Prostate gland (tissue), 2 donors: ENCODE data around the gene GABBR2. TPM values are rescaled to one million over a fixed set of nuclear protein-coding genes. Genes with fewer than 3 reads are reported as not detected.
A peak's percentile ranks its signal among the peaks of the same experiment; 100 is the strongest.
"Not testable (repeated sequence)": the region's sequence is repeated elsewhere in the genome, so short reads cannot be mapped to it uniquely, and the experiment has no call there.

Source experiments
- DNase-seq: peaks from one replicate; pipeline ENCODE4 v3.0.0-alpha.2; 2019; ENCODE audit warnings: low spot score
- H3K27ac ChIP-seq, 2 donors: fragments of 200-600 bp; sonication (generic); 2 replicates each; pipeline ENCODE4 v1.5.1; 2017 to 2019
- H3K27me3 ChIP-seq: fragments of 200-600 bp; sonication (generic); replicated peaks from 2 replicates; pipeline ENCODE4 v1.5.1; 2019; ENCODE audit not compliant: insufficient read depth
- H3K36me3 ChIP-seq, 2 donors: fragments of 200-600 bp; sonication (generic); 1 replicate in 1 of 2; 2 replicates in 1 of 2; pipeline versions ENCODE4 v1.5.1 to v1.8.1; 2017 to 2019
- H3K4me1 ChIP-seq: fragments of 200-600 bp; sonication (generic); replicated peaks from 2 replicates; pipeline ENCODE4 v1.5.1; 2019
- H3K4me3 ChIP-seq, 2 donors: fragments of 200-600 bp; sonication (generic); 2 replicates each; pipeline ENCODE4 v1.5.1; 2017 to 2019
- H3K9me3 ChIP-seq: fragments of 200-600 bp; sonication (generic); 2 replicates; pipeline ENCODE4 v1.5.1; 2017
- CTCF ChIP-seq, 4 experiments: fragments of 200-600 bp in 2 of 4; fragments of 450-650 bp in 2 of 4; sonication (generic) in 2 of 4; IDR thresholded peaks; 1 replicate in 3 of 4; 2 replicates in 1 of 4; pipeline ENCODE4 v1.5.1; 2016 to 2019; ENCODE audit warnings: antibody characterized with exemption in 4 of 4, mild to moderate bottlenecking in 2 of 4, moderate library complexity in 2 of 4
- POLR2A ChIP-seq: fragments of 450-650 bp; IDR thresholded peaks from one replicate; pipeline ENCODE4 v1.6.1; 2016; ENCODE audit warnings: antibody characterized with exemption, mild to moderate bottlenecking
- POLR2AphosphoS5 ChIP-seq: sonication (generic); formaldehyde crosslinking; IDR thresholded peaks from one replicate; pipeline ENCODE4 v1.6.1; 2017; ENCODE audit warnings: antibody characterized with exemption
- WGBS: methylation state at CpG from one replicate; pipeline ENCODE4 v1.1.5; 2018; 5-methylcytosine and 5-hydroxymethylcytosine counted together
- intact Hi-C: fragments of 100-400 bp; cut with DNase I; formaldehyde crosslinking; loops from one replicate; pipeline ENCODE4 v1.14.2; 2022
- total RNA-seq, 2 donors: library from RNA; depleted of rRNA; stranded (reverse); fragments of >200 nt; gene quantifications; one replicate each; pipeline ENCODE4 v1.1.0, GENCODE V29; 2016

The GABBR2 gene
- total RNA-seq, 2 donors from 2014 or later: 0.97 TPM; not detected in 1

DNA sequence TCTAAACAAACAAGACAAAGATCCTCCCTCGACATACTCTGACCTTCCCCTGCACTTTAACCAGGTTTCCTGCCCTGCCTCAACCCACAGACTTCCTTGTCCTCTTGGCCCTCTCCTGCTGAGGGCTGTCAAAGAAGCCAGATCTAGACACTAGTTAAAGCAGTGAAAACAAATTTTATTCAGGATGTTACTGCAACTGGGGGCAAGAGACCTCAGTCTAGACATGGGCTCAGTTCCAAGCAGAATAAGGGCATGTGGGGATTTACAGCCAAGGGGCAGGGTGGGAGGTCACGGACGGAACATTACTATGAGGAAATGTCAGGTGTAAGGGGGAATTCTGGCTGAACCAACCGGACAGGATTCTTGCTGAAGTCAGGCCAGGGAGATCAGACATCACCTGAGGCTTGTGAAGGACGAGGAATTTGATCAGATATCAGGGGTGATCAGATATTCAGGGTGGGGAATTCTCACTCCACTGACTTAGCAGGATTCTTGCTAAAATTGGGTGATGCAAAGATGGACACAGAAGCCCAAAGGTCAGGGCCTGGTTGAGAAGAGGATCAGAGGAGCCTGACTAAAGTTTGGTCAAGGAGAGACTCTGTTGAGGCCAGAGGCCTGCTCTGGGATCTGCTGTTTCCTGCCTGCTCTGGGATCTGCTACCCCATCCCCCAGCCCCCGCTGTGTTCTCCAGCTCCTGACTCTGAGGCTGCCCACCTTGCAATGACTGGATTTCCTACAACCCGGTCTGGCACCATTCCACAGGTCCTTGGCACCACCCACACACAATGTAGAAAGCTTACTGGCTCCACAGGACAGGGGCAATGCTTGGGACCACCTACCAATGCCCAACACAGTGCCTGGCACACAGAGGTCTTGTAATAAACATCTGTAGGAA, 21.5 kb downstream of the GABBR2 start:
- 45% methylated on average over 7 of the region's 7 CpGs for WGBS
- intact Hi-C loops: no loop called here
- Histone ChIP-seq H3K4me1 (no peaks in the 10 kb centered on the region), H3K4me3 (no peak overlapping the region), H3K27ac (no peak overlapping the region), H3K9me3 (no peaks in the 10 kb centered on the region), H3K27me3 (no peaks in the 10 kb centered on the region), H3K36me3 (no peaks in the 10 kb centered on the region)
- DNase-seq: no peak
- TF ChIP-seq CTCF (IDR thresholded peaks at IDR 0.05): no peak
- no peak for TF ChIP-seq POLR2A
- no peak for TF ChIP-seq POLR2AphosphoS5

GRCh38 chr9:98684816-98685215, 23.9 kb downstream of the GABBR2 start:
- H3K27ac ChIP-seq, H3K9me3 ChIP-seq, H3K4me3 ChIP-seq, H3K4me1 ChIP-seq, H3K36me3 ChIP-seq, H3K27me3 ChIP-seq, intact Hi-C loops, DNase-seq: not testable (repeated sequence)
- 86% methylated on average over 2 of the region's 2 CpGs for WGBS

- TF ChIP-seq CTCF (IDR thresholded peaks at IDR 0.05) (peak in 1 of 4 experiments; percentile 11), POLR2AphosphoS5 (no peak), POLR2A (no peak)
- 11% methylated on average over 9 of the region's 9 CpGs for WGBS
- no peaks in the 10 kb centered on the region for H3K9me3 ChIP-seq
- no peak for DNase-seq
- H3K27me3 ChIP-seq: no peaks in the 10 kb centered on the region
- no peaks in the 10 kb centered on the region for H3K4me1 ChIP-seq
- no peaks in the 10 kb centered on the region for H3K36me3 ChIP-seq
- intact Hi-C loops: no loop called here
- no peak overlapping the region for H3K27ac ChIP-seq
- no peak overlapping the region for H3K4me3 ChIP-seq
Observed at GRCh38 chr9:98678244-98678842, 30.4 kb downstream of the GABBR2 start.

DNA sequence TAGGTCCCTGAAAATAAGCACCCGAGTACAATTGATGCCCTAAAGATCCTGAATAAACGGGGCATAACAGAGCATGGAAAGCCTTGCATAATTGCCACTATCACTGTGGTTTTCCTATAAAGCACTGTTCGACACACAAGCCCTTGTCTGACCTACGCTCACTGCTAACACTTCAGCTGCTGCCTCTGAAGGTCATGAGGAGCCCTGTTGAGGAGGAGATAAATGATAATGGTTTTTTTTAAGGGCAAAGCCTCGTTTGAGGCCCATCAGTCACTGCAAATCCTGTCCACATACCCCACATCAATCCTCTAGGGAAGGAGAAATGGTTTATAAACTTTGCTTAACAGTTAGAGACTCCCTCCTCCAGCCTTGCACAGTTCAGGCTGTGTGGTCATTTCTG, 35.1 kb downstream of the GABBR2 start:
- 46% methylated on average over 5 of the region's 5 CpGs for WGBS
- no peak overlapping the region for H3K4me3 ChIP-seq
- no peaks in the 10 kb centered on the region for H3K9me3 ChIP-seq
- no peak for DNase-seq
- H3K27ac ChIP-seq: no peak overlapping the region
- no peaks in the 10 kb centered on the region for H3K27me3 ChIP-seq
- H3K4me1 ChIP-seq: no peaks in the 10 kb centered on the region
- intact Hi-C loops: no loop called here
- TF ChIP-seq POLR2AphosphoS5 (no peak), CTCF (IDR thresholded peaks at IDR 0.05) (no peak), POLR2A (no peak)
- H3K36me3 ChIP-seq: no peaks in the 10 kb centered on the region

GRCh38 chr9:98667005-98667640, 41.6 kb downstream of the GABBR2 start:
- TF ChIP-seq POLR2AphosphoS5 (no peak), POLR2A (no peak), CTCF (IDR thresholded peaks at IDR 0.05) (no peak)
- WGBS: 57% methylated on average over 4 of the region's 4 CpGs
- Histone ChIP-seq H3K4me1 (no peaks in the 10 kb centered on the region), H3K36me3 (no peaks in the 10 kb centered on the region), H3K27me3 (no peaks in the 10 kb centered on the region), H3K27ac (no peak overlapping the region), H3K9me3 (no peaks in the 10 kb centered on the region), H3K4me3 (no peak overlapping the region)
- no peak for DNase-seq
- intact Hi-C loops: no loop called here
